ENCODE measurements around the gene BRD3OS.

Gene BRD3OS

GRCh38 chr9:134007150-134007549 lies 18.1 kb upstream of the BRD3OS start:
- no peak for DNase-seq

GRCh38 chr9:134007571-134007970 lies 17.7 kb upstream of the BRD3OS start:
- no peak for DNase-seq

- no peak for DNase-seq
These were observed 14.7 kb upstream of the BRD3OS start for GRCh38 chr9:134010310-134011173.

GRCh38 chr9:134011401-134011800 lies 13.9 kb upstream of the BRD3OS start:
- no peak for DNase-seq

- DNase-seq = no peak
These were observed 10.3 kb upstream of the BRD3OS start for GRCh38 chr9:134014946-134015345.

GRCh38 chr9:134024214-134024792 lies 978 bp upstream of the BRD3OS start:
- DNase-seq = no peak

- DNase-seq = peak; percentile 32
These were observed 593 bp downstream of the BRD3OS start for GRCh38 chr9:134025606-134026541.

- no peak for DNase-seq
These were observed 1.3 kb downstream of the BRD3OS start for GRCh38 chr9:134026581-134026980.

- no peak for DNase-seq
These were observed 1.7 kb downstream of the BRD3OS start for GRCh38 chr9:134026981-134027380.

GRCh38 chr9:134027561-134027960 lies 2.3 kb downstream of the BRD3OS start:
- no peak for DNase-seq

- no peak for DNase-seq
These were observed 2.8 kb downstream of the BRD3OS start for GRCh38 chr9:134028076-134028475.

GRCh38 chr9:134028575-134029247 lies 3.4 kb downstream of the BRD3OS start:
- no peak for DNase-seq

- DNase-seq = no peak
These were observed 4.3 kb downstream of the BRD3OS start for GRCh38 chr9:134029248-134030226.

GRCh38 chr9:134030821-134031470 lies 5.7 kb downstream of the BRD3OS start:
- no peak for DNase-seq

GRCh38 chr9:134031783-134032182 lies 6.5 kb downstream of the BRD3OS start:
- DNase-seq = no peak

GRCh38 chr9:134032456-134033222 lies 7.4 kb downstream of the BRD3OS start:
- DNase-seq = no peak

- DNase-seq = no peak
These were observed 8.4 kb downstream of the BRD3OS start for GRCh38 chr9:134033516-134034214.

- no peak for DNase-seq
These were observed 9.1 kb downstream of the BRD3OS start for GRCh38 chr9:134034215-134035040.
